Fibroblast of lung (primary cell): ENCODE results near the gene PRR16. TPM values are rescaled to one million over a fixed set of nuclear protein-coding genes. Genes with fewer than 3 reads are reported as not detected.

Source experiments
- DNase-seq, 2 donors: peaks; one replicate each; pipeline versions ENCODE4 v3.0.0 to v3.0.0-alpha.2; 2010; ENCODE audit warnings: low read depth in 2 of 2
- H2AFZ ChIP-seq: 2 replicates; pipeline ENCODE4 v1.5.1; 2012; ENCODE audit warnings: low read length, control low read depth, inconsistent platforms
- H3K27ac ChIP-seq: 2 replicates; pipeline ENCODE4 v1.5.1; 2011; ENCODE audit warnings: low read length, control low read depth; ENCODE audit not compliant: insufficient read depth
- H3K27me3 ChIP-seq: 2 replicates; pipeline ENCODE4 v1.5.1; 2011; ENCODE audit warnings: mild to moderate bottlenecking, low read length; ENCODE audit not compliant: control insufficient read depth, insufficient read depth
- H3K36me3 ChIP-seq: 2 replicates; pipeline ENCODE4 v1.5.1; 2011; ENCODE audit warnings: low read length; ENCODE audit not compliant: control insufficient read depth, insufficient read depth
- H3K4me1 ChIP-seq: 2 replicates; pipeline ENCODE4 v1.5.1; 2011; ENCODE audit warnings: low read length; ENCODE audit not compliant: control insufficient read depth, insufficient read depth; ENCODE audit errors: extremely low read depth
- H3K4me2 ChIP-seq: 2 replicates; pipeline ENCODE4 v1.5.1; 2011; ENCODE audit warnings: low read length, control low read depth; ENCODE audit not compliant: insufficient read depth; ENCODE audit errors: extremely low read depth
- H3K4me3 ChIP-seq, 4 experiments: fragments of 200-600 bp in 1 of 4; sonication (generic) in 1 of 4; replicated peaks in 1 of 4; 2 replicates each; pipeline ENCODE4 v1.5.1; 2011 to 2016; ENCODE audit warnings: low read length in 4 of 4, low read depth in 3 of 4, mild to moderate bottlenecking in 3 of 4, control low read depth in 2 of 4, inconsistent platforms in 1 of 4, mixed read lengths in 1 of 4; ENCODE audit not compliant: insufficient read depth in 1 of 4; ENCODE audit errors: control extremely low read depth in 1 of 4
- H3K79me2 ChIP-seq: 2 replicates; pipeline ENCODE4 v1.5.1; 2012; ENCODE audit warnings: mild to moderate bottlenecking, low read length, inconsistent platforms; ENCODE audit not compliant: control insufficient read depth, insufficient read depth
- H3K9ac ChIP-seq: 2 replicates; pipeline ENCODE4 v1.5.1; 2011; ENCODE audit warnings: mild to moderate bottlenecking, low read length, control low read depth; ENCODE audit not compliant: insufficient read depth
- H3K9me3 ChIP-seq: 2 replicates; pipeline ENCODE4 v1.5.1; 2012; ENCODE audit warnings: low read depth, low read length; ENCODE audit not compliant: control insufficient read depth, insufficient read depth
- H4K20me1 ChIP-seq: 2 replicates; pipeline ENCODE4 v1.5.1; 2011; ENCODE audit warnings: low read length; ENCODE audit not compliant: control insufficient read depth, insufficient read depth; ENCODE audit errors: extremely low read depth
- EZH2 ChIP-seq: IDR thresholded peaks from 2 replicates; pipeline ENCODE4 v1.5.1; 2012; ENCODE audit warnings: low read length, control low read depth, mild to moderate bottlenecking; ENCODE audit errors: missing control alignments
- polyA plus RNA-seq, 2 donors: library from polyadenylated mRNA; depleted of rRNA in 1 of 2; stranded (reverse) in 1 of 2; unstranded in 1 of 2; fragments of >200 nt; gene quantifications; 2 replicates each; pipeline ENCODE4 v1.2.1, GENCODE V29; 2011 to 2012; ENCODE audit warnings: missing spikeins in 1 of 2
- total RNA-seq: library from RNA; depleted of rRNA; stranded (reverse); fragments of >200 nt; gene quantifications from 2 replicates; pipeline ENCODE4 v1.2.1, GENCODE V29; 2014
- TF ChIP-seq, protein P1 (sequence below), 2 donors: IDR thresholded peaks in 1 of 2; conservative IDR thresholded peaks in 1 of 2; 1 replicate in 1 of 2; 2 replicates in 1 of 2; pipeline ENCODE4 v1.5.1; 2011 to 2012; ENCODE audit warnings: low read length in 2 of 2, control low read depth in 1 of 2, inconsistent platforms in 1 of 2, low read depth in 1 of 2, mild to moderate bottlenecking in 1 of 2

PRR16 gene
- total and polyA plus RNA-seq, 2 donors (not counting 1 experiment from before 2014, with no cell fraction given), result 7.3 to 44.6 TPM

DNA sequence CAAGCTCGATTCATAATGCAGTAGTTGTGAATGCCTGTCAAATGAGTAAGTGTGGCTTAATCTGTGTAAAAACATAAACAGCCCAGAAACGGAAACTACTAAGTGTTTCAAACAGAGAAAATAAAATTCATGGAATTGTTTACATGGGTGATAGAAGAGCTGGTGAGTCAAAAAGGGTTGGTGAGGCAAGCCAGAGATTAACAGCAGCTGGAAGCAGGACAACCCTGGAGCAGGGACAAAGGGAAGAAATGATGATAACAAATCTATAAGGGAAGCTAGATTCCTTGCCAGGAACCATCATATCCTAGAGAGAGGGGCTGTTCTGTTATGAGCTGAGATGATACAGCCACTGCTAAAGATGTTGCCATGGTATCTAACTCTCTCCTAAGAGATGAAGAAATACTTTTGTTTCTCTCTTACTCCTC, 18.0 kb upstream of the PRR16 start:
- no peak overlapping the region for H2AFZ ChIP-seq
- no peaks in the 10 kb centered on the region for H3K36me3 ChIP-seq
- no peaks in the 10 kb centered on the region for H4K20me1 ChIP-seq
- H3K4me1 ChIP-seq, result peaks cover 7% of the 10 kb centered on the region
- peak; percentile 92 to 97 for DNase-seq
- TF ChIP-seq, protein P1, sequence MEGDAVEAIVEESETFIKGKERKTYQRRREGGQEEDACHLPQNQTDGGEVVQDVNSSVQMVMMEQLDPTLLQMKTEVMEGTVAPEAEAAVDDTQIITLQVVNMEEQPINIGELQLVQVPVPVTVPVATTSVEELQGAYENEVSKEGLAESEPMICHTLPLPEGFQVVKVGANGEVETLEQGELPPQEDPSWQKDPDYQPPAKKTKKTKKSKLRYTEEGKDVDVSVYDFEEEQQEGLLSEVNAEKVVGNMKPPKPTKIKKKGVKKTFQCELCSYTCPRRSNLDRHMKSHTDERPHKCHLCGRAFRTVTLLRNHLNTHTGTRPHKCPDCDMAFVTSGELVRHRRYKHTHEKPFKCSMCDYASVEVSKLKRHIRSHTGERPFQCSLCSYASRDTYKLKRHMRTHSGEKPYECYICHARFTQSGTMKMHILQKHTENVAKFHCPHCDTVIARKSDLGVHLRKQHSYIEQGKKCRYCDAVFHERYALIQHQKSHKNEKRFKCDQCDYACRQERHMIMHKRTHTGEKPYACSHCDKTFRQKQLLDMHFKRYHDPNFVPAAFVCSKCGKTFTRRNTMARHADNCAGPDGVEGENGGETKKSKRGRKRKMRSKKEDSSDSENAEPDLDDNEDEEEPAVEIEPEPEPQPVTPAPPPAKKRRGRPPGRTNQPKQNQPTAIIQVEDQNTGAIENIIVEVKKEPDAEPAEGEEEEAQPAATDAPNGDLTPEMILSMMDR (conservative IDR thresholded peaks at IDR 0.05 in 1 of 2, IDR thresholded peaks at IDR 0.05 in 1 of 2; ENCODE audit: low read depth in 1 of 2, low read length in 2 of 2), result no peak
- TF ChIP-seq EZH2, result no peak
- peak overlapping the region; percentile 1 for H3K27ac ChIP-seq
- H3K4me2 ChIP-seq, result no peak overlapping the region
- H3K9me3 ChIP-seq, result no peaks in the 10 kb centered on the region
- H3K79me2 ChIP-seq, result no peaks in the 10 kb centered on the region
- H3K4me3 ChIP-seq, result no peak overlapping the region
- H3K27me3 ChIP-seq, result no peaks in the 10 kb centered on the region
- no peak overlapping the region for H3K9ac ChIP-seq

DNA sequence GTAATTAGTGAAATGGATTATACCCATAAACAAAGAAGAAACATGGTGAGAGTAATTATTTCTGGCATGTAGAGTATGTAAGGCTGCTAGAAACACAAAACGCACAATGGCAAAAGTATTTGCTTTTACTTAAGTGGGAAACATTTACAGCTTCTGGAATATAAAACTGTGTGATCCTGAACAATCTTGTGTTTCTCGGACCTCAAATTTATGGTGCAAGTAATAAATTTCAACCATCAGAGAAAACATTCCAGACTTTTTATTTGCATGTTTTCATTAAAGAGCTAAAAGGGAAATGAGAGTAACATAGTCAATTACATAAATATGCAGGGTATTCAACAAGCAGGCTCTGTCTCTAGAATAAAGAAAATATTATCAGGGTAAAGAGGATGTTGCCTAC, 17.2 kb upstream of the PRR16 start:
- H3K4me3 ChIP-seq, result no peak overlapping the region
- DNase-seq, result peak in 1 of 2 donors; percentile 31

DNA sequence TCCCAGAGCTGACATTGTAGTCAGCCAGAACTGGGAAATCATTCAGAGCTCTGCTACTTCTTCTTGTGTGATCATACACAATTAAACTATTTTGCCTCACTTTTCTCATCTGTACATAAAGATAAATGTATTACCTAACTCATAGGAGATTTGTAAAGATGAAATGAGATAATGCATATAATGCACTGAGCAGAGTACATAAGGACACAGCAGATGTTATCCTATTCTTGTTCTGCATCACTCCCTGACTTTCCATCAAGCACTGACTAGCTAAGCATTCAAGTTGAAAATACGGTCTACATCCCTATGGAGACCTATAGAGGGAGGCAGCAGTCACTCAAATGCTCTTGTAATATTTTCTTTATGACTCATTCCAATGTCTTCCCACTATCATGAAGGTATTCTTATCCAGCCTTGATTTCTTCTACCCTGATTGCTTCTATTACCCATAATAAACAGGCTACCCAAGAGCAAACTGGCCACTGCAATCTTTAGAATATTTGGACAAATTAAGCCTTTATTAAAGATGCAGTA, 16.3 kb upstream of the PRR16 start:
- no peaks in the 10 kb centered on the region for H3K79me2 ChIP-seq
- no peak overlapping the region for H3K27ac ChIP-seq
- TF ChIP-seq EZH2, result no peak
- TF ChIP-seq, protein P1 (conservative IDR thresholded peaks at IDR 0.05 in 1 of 2, IDR thresholded peaks at IDR 0.05 in 1 of 2; ENCODE audit: low read depth in 1 of 2, low read length in 2 of 2), result no peak
- no peak overlapping the region for H3K9ac ChIP-seq
- no peaks in the 10 kb centered on the region for H3K9me3 ChIP-seq
- H2AFZ ChIP-seq, result no peak overlapping the region
- H3K4me2 ChIP-seq, result no peak overlapping the region
- H3K4me3 ChIP-seq, result no peak overlapping the region
- no peaks in the 10 kb centered on the region for H3K36me3 ChIP-seq
- H4K20me1 ChIP-seq, result no peaks in the 10 kb centered on the region
- DNase-seq, result peak in 1 of 2 donors; percentile 47
- H3K4me1 ChIP-seq, result peaks cover 7% of the 10 kb centered on the region
- no peaks in the 10 kb centered on the region for H3K27me3 ChIP-seq

More for the DNA sequence above, 17.2 kb upstream of the PRR16 start:
- Histone ChIP-seq H3K79me2 (no peaks in the 10 kb centered on the region), H3K36me3 (no peaks in the 10 kb centered on the region), H3K9me3 (no peaks in the 10 kb centered on the region), H3K27me3 (no peaks in the 10 kb centered on the region), H3K4me2 (peak overlapping the region; percentile 13), H3K27ac (peak overlapping the region; percentile 1), H4K20me1 (no peaks in the 10 kb centered on the region), H3K9ac (no peak overlapping the region), H3K4me1 (peaks cover 7% of the 10 kb centered on the region), H2AFZ (no peak overlapping the region)
- TF ChIP-seq, protein P1 (conservative IDR thresholded peaks at IDR 0.05 in 1 of 2, IDR thresholded peaks at IDR 0.05 in 1 of 2; ENCODE audit: low read depth in 1 of 2, low read length in 2 of 2), result no peak
- TF ChIP-seq EZH2, result no peak
